ENCODE results near the gene ARF6. TPM values are rescaled to one million over a fixed set of nuclear protein-coding genes. Genes with fewer than 3 reads are reported as not detected.
A peak's percentile ranks its signal among the peaks of the same experiment; 100 is the strongest.

The ARF6 gene
- total RNA-seq, 1 experiment from 2014 or later, result 86.4 TPM

GRCh38 chr14:49863487-49864281 is 29.2 kb upstream of the ARF6 start:
- TF ChIP-seq EZH2 (IDR thresholded peaks at IDR 0.05; ENCODE audit: low read length, unreplicated experiment), result no peak
- TF ChIP-seq EZH2phosphoT487 (IDR thresholded peaks at IDR 0.05; ENCODE audit: borderline replicate concordance, low read length), result no peak
- no peak for TF ChIP-seq CTCF (conservative IDR thresholded peaks at IDR 0.05; ENCODE audit: low read depth, low read length)
- H3F3A ChIP-seq (ENCODE audit: low read length, unreplicated experiment), result peaks cover 3% of the 10 kb centered on the region
- peak overlapping the region; percentile 84 for H3K9ac ChIP-seq (ENCODE audit: low read length)
- intact Hi-C loops (cut with micrococcal nuclease), result loop anchor here (2.0 to 5.0 kb wide), 4 partner anchors 83 to 449 kb away; partner anchors contain the start of genes DMAC2L, L2HGDH and SOS2
- H3K4me1 ChIP-seq (ENCODE audit: insufficient read depth, low read length), result peaks cover 29% of the 10 kb centered on the region
- H3K36me3 ChIP-seq (ENCODE audit: low read depth, low read length), result no peaks in the 10 kb centered on the region; the same call in 1 of the 2 replicates
- ATAC-seq (no peak), DNase-seq (no peak)
- ChIA-PET POLR2A (ENCODE audit: unreplicated experiment) (interaction anchor here (0.5 to 1.2 kb wide), 8 partner anchors 11 to 490 kb away, joined by 3 to 8 read pairs (median 4); partner anchors contain the start of genes NEMF and VCPKMT), CTCF (interaction anchor here (0.6 to 3.1 kb wide), 5 partner anchors 12 to 397 kb away, joined by 3 to 45 read pairs (median 4); partner anchors contain the start of gene NEMF)
- peak overlapping the region; percentile 75 for H3K27ac ChIP-seq (ENCODE audit: low read length)
- H3K4me2 ChIP-seq (ENCODE audit: low read length), result peak overlapping the region; percentile 94
- no peaks in the 10 kb centered on the region for H3K9me3 ChIP-seq (ENCODE audit: low read length)
- no peaks in the 10 kb centered on the region for H3K9me2 ChIP-seq (replicated peaks; ENCODE audit: low read length)
- H4K20me1 ChIP-seq (ENCODE audit: low read length), result no peaks in the 10 kb centered on the region
- H3K79me2 ChIP-seq (ENCODE audit: low read length), result peaks cover 4% of the 10 kb centered on the region; the same call in 1 of the 2 replicates
- H3K27me3 ChIP-seq (ENCODE audit: low read length), result no peaks in the 10 kb centered on the region
- BruUV-seq (replicated peaks), result no TSS peak
- peak overlapping the region; percentile 79 for H3K4me3 ChIP-seq (ENCODE audit: low read length)
- peak overlapping the region; percentile 87 for H2AFZ ChIP-seq (ENCODE audit: low read length)

GRCh38 chr14:49865431-49865859 is 27.4 kb upstream of the ARF6 start:
- DNase-seq, result peak; percentile 88
- H3K4me2 ChIP-seq (ENCODE audit: low read length), result no peak overlapping the region

More at GRCh38 chr14:49865431-49865859, 27.4 kb upstream of the ARF6 start:
- H2AFZ ChIP-seq (ENCODE audit: low read length), result no peak overlapping the region
- H3K79me2 ChIP-seq (ENCODE audit: low read length), result peaks cover 4% of the 10 kb centered on the region; the same call in 1 of the 2 replicates
- H3K9ac ChIP-seq (ENCODE audit: low read length), result no peak overlapping the region
- no peaks in the 10 kb centered on the region for H4K20me1 ChIP-seq (ENCODE audit: low read length)
- no peak for TF ChIP-seq EZH2 (IDR thresholded peaks at IDR 0.05; ENCODE audit: low read length, unreplicated experiment)
- peak; percentile 98 for TF ChIP-seq CTCF (conservative IDR thresholded peaks at IDR 0.05; ENCODE audit: low read depth, low read length)
- TF ChIP-seq EZH2phosphoT487 (IDR thresholded peaks at IDR 0.05; ENCODE audit: borderline replicate concordance, low read length), result no peak
- no peaks in the 10 kb centered on the region for H3K9me3 ChIP-seq (ENCODE audit: low read length)
- POLR2A ChIA-PET (ENCODE audit: unreplicated experiment), result no interaction called here
- H3K27ac ChIP-seq (ENCODE audit: low read length), result no peak overlapping the region
- peaks cover 3% of the 10 kb centered on the region for H3F3A ChIP-seq (ENCODE audit: low read length, unreplicated experiment)
- CTCF ChIA-PET, result interaction anchor here (0.6 to 1.2 kb wide), 12 partner anchors 13 to 244 kb away, joined by 3 to 10 read pairs (median 4); partner anchors contain the start of gene NEMF
- no peak for ATAC-seq
- H3K4me3 ChIP-seq (ENCODE audit: low read length), result no peak overlapping the region
- H3K27me3 ChIP-seq (ENCODE audit: low read length), result no peaks in the 10 kb centered on the region
- BruUV-seq (replicated peaks), result no TSS peak
- no peaks in the 10 kb centered on the region for H3K9me2 ChIP-seq (replicated peaks; ENCODE audit: low read length)
- peaks cover 39% of the 10 kb centered on the region for H3K4me1 ChIP-seq (ENCODE audit: insufficient read depth, low read length)
- no peaks in the 10 kb centered on the region; the same call in 1 of the 2 replicates for H3K36me3 ChIP-seq (ENCODE audit: low read depth, low read length)
- intact Hi-C loops (cut with micrococcal nuclease), result loop anchor here (1.0 to 5.0 kb wide), 2 partner anchors 197 to 240 kb away; no protein-coding TSS in a partner anchor
